Osteocyte (in vitro differentiated cells): ENCODE results near the gene KCNK4. TPM values are rescaled to one million over a fixed set of nuclear protein-coding genes. Genes with fewer than 3 reads are reported as not detected.

Experiments used
- DNase-seq: peaks from one replicate; pipeline ENCODE4 v3.0.0; 2021; ENCODE audit warnings: mixed read lengths; ENCODE audit not compliant: unreplicated experiment; ENCODE audit errors: extremely low spot score
- H3K27ac Mint-ChIP-seq: one replicate; pipeline ENCODE4 v1.8.0; 2021; ENCODE audit warnings: mild to moderate bottlenecking, mixed read lengths; ENCODE audit not compliant: unreplicated experiment
- H3K27me3 Mint-ChIP-seq: one replicate; pipeline ENCODE4 v1.8.0; 2021; ENCODE audit warnings: mixed read lengths; ENCODE audit not compliant: unreplicated experiment
- H3K36me3 Mint-ChIP-seq: one replicate; pipeline ENCODE4 v1.8.0; 2021; ENCODE audit warnings: mixed read lengths; ENCODE audit not compliant: unreplicated experiment
- H3K4me1 Mint-ChIP-seq: one replicate; pipeline ENCODE4 v1.8.0; 2021; ENCODE audit warnings: mixed read lengths; ENCODE audit not compliant: unreplicated experiment
- H3K4me3 Mint-ChIP-seq: one replicate; pipeline ENCODE4 v1.8.0; 2021; ENCODE audit warnings: mild to moderate bottlenecking, moderate library complexity, mixed read lengths; ENCODE audit not compliant: unreplicated experiment
- H3K9me3 Mint-ChIP-seq: one replicate; pipeline ENCODE4 v1.8.0; 2021; ENCODE audit warnings: mixed read lengths; ENCODE audit not compliant: unreplicated experiment
- CTCF ChIP-seq: fragments of 200-600 bp; sonication (generic); IDR thresholded peaks from 2 replicates; pipeline ENCODE4 v1.5.0; 2021; ENCODE audit warnings: antibody characterized with exemption, mild to moderate bottlenecking, moderate library complexity
- total RNA-seq: library from RNA; stranded (reverse); gene quantifications from 2 replicates; pipeline ENCODE4 v1.2.1, GENCODE V29; 2021

The KCNK4 gene
- total RNA-seq, 1 donor from 2014 or later, result 0.43 TPM

GRCh38 chr11:64248578-64248977 lies 42.5 kb upstream of the KCNK4 start:
- no peak for TF ChIP-seq CTCF
- Mint-ChIP-seq H3K36me3 (peaks cover 8% of the 10 kb centered on the region), H3K27me3 (no peaks in the 10 kb centered on the region), H3K27ac (no peak overlapping the region), H3K4me3 (no peak overlapping the region), H3K9me3 (no peaks in the 10 kb centered on the region), H3K4me1 (peaks cover 33% of the 10 kb centered on the region)
- no peak for DNase-seq

GRCh38 chr11:64249038-64249437 lies 42.1 kb upstream of the KCNK4 start:
- peaks cover 33% of the 10 kb centered on the region for H3K4me1 Mint-ChIP-seq
- TF ChIP-seq CTCF, result no peak
- H3K36me3 Mint-ChIP-seq, result peaks cover 3% of the 10 kb centered on the region
- H3K27ac Mint-ChIP-seq, result no peak overlapping the region
- no peaks in the 10 kb centered on the region for H3K27me3 Mint-ChIP-seq
- H3K9me3 Mint-ChIP-seq, result no peaks in the 10 kb centered on the region
- DNase-seq, result no peak
- H3K4me3 Mint-ChIP-seq, result no peak overlapping the region

- Mint-ChIP-seq H3K4me3 (no peak overlapping the region), H3K9me3 (no peaks in the 10 kb centered on the region), H3K27me3 (no peaks in the 10 kb centered on the region), H3K36me3 (no peaks in the 10 kb centered on the region), H3K4me1 (peaks cover 30% of the 10 kb centered on the region), H3K27ac (no peak overlapping the region)
- no peak for DNase-seq
- TF ChIP-seq CTCF, result no peak
These were observed 41.3 kb upstream of the KCNK4 start for GRCh38 chr11:64249563-64250414.

GRCh38 chr11:64250415-64251015 lies 40.6 kb upstream of the KCNK4 start:
- Mint-ChIP-seq H3K27ac (no peak overlapping the region), H3K9me3 (no peaks in the 10 kb centered on the region), H3K36me3 (no peaks in the 10 kb centered on the region), H3K27me3 (no peaks in the 10 kb centered on the region), H3K4me1 (peaks cover 26% of the 10 kb centered on the region), H3K4me3 (peak overlapping the region; percentile 79)
- TF ChIP-seq CTCF, result no peak
- DNase-seq, result no peak

- H3K27me3 Mint-ChIP-seq, result no peaks in the 10 kb centered on the region
- H3K4me3 Mint-ChIP-seq, result peak within 1 kb of the TSS; percentile 86
- no peak for DNase-seq
- peaks cover 26% of the 10 kb centered on the region for H3K4me1 Mint-ChIP-seq
- H3K9me3 Mint-ChIP-seq, result no peaks in the 10 kb centered on the region
- H3K27ac Mint-ChIP-seq, result peak within 1 kb of the TSS; percentile 64
- H3K36me3 Mint-ChIP-seq, result no peaks in the 10 kb centered on the region
- peak; percentile 82 for TF ChIP-seq CTCF
These were observed 39.9 kb upstream of the KCNK4 start, which contains the start of gene PLCB3 for GRCh38 chr11:64251016-64251752. Gene PLCB3 (plus strand): TSS chr11:64251530. CDS start chr11:64251650, 120 bp downstream.
